Activated CD4-positive, alpha-beta T cell treated with anti-CD3 and anti-CD28 coated beads, Interleukin-2, amount 50 U/mL, for 1 hour (primary cell): ENCODE results near the gene COCH.
"Not testable (repeated sequence)": the region's sequence is repeated elsewhere in the genome, so short reads cannot be mapped to it uniquely, and the experiment has no call there.

Experiments used
- DNase-seq: peaks from one replicate; pipeline ENCODE4 v3.0.0-alpha.2; 2020

COCH gene

DNA sequence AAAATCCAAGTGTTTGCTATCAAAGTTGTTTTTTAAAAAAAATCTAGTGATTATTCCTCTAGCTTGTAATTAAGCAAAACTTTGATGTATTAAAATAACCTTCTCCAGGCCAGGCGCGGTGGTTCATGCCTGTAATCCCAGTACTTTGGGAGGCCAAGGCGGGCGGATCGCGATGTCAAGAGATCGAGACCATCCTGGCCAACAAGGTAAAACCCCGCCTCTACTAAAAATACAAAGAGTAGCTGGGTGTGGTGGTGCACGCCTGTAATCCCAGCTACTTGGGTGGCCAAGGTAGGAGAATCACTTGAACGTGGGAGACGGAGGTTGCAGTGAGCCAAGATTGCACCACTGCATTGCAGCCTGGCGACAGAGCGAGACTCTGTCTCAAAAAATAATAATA lies 59.6 kb downstream of the COCH start:
- DNase-seq, result not testable (repeated sequence)

DNA sequence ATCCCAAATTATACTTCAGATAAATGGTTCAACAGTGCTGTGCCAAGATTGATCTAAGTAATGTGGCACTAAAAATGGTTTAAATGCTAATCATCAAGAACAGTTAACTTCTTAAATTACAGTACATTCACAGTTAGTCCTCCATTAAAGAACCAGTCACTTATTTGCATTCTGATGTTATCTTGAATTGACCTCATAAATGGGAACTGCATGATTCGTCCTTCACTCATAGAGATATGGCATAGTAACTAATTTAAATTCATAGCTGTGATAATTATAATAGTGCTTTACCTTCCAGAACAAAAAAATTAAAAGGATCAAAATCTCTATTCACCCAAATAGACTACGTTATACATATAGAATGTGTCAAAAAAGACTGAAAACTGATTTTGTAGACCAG lies 61.1 kb downstream of the COCH start:
- no peak for DNase-seq

DNA sequence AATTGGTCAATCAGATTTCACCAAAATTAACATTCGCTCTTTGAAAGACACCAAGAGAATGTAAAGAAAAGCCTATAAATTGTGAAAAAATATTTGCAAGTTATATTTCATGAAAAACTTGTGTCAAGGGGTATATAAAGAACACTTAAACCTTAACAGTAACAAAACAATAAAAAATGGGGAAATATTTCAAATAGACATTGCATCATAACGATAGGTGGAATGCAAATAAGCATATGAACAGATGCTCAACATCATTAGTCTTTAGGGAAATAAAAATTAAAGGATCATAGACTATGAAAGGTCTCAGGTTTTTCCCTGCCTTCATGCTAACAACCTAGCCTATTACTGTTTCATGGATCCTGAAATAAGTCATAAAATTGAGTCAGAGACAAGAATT lies 64.3 kb downstream of the COCH start:
- no peak for DNase-seq
